Ovary (tissue), 9 donors: ENCODE measurements around the gene AKAP6. TPM values are rescaled to one million over a fixed set of nuclear protein-coding genes. Genes with fewer than 3 reads are reported as not detected.

Experiments
- DNase-seq, 5 donors: peaks; one replicate each; pipeline ENCODE4 v3.0.0-alpha.2; 2019 to 2020
- H3K27ac ChIP-seq, 2 donors: fragments of 200-600 bp; one replicate each; pipeline versions ENCODE4 v1.5.1 to v1.8.0; 2019 to 2022
- H3K27me3 ChIP-seq: fragments of 200-600 bp; one replicate; pipeline ENCODE4 v1.8.0; 2022
- H3K36me3 ChIP-seq: fragments of 200-600 bp; sonication (generic); one replicate; pipeline ENCODE4 v1.5.1; 2019
- H3K4me1 ChIP-seq: one replicate; pipeline ENCODE4 v1.8.1; 2013; ENCODE audit warnings: mild to moderate bottlenecking, moderate library complexity; ENCODE audit not compliant: insufficient read depth
- H3K4me3 ChIP-seq: fragments of 200-600 bp; sonication (generic); one replicate; pipeline ENCODE4 v1.5.1; 2017
- H3K9me3 ChIP-seq, 2 donors: fragments of 200-600 bp in 1 of 2; sonication (generic) in 1 of 2; one replicate each; pipeline versions ENCODE4 v1.5.1 to v1.8.1; 2013 to 2019; ENCODE audit warnings: mild to moderate bottlenecking in 1 of 2, moderate library complexity in 1 of 2
- CTCF ChIP-seq, 3 donors: fragments of 450-650 bp in 2 of 3; fragments of 200-600 bp in 1 of 3; IDR thresholded peaks; one replicate each; pipeline versions ENCODE4 v1.5.1 to v1.8.0; 2016 to 2022; ENCODE audit warnings: antibody characterized with exemption in 3 of 3, mild to moderate bottlenecking in 1 of 3
- EP300 ChIP-seq: sonication (generic); formaldehyde crosslinking; IDR thresholded peaks from one replicate; pipeline ENCODE4 v1.6.1; 2017; ENCODE audit warnings: antibody characterized with exemption
- POLR2A ChIP-seq: fragments of 450-650 bp; IDR thresholded peaks from one replicate; pipeline ENCODE4 v1.6.1; 2017; ENCODE audit warnings: antibody characterized with exemption, mild to moderate bottlenecking, moderate library complexity
- WGBS, 3 donors: extraction: QIAGEN DNeasy Blood & Tissue Kit in 1 of 3; methylation state at CpG; one replicate each; pipeline versions ENCODE4 v1.1.5 to v1.1.7; 2013 to 2017; 5-methylcytosine and 5-hydroxymethylcytosine counted together
- intact Hi-C, 4 donors: fragments of 100-400 bp; cut with DNase I; formaldehyde crosslinking; loops; one replicate each; pipeline versions ENCODE4 v1.11.0 to v1.15.1; 2022 to 2023
- polyA plus RNA-seq, 2 donors: library from polyadenylated mRNA; stranded (reverse); fragments of 200-250 nt in 1 of 2; fragments of 350-450 nt in 1 of 2; fragmentation: Illumina TruSeq in 1 of 2; extraction: RNeasy Lipid Tissue Mini Kit (QIAGEN cat#74804) in 1 of 2; gene quantifications; one replicate each; pipeline ENCODE4 v1.2.3, GENCODE V29; 2013 to 2014
- total RNA-seq, 7 donors: library from RNA; depleted of rRNA in 2 of 7; stranded (reverse); fragments of >200 nt in 2 of 7; fragmentation: NEBNext Ultra II Directional in 3 of 7; extraction: Animal tissue kit (Norgen Biotek cat#: 25700) in 3 of 7; gene quantifications; one replicate each; pipeline versions ENCODE4 v1.1.0 to v1.2.4, GENCODE V29; 2016 to 2023
- donor health status: DM: no; HTN: no; CAD: no; lungs with moderate emphysema.
- donor health status: DM: no; HTN: no; CAD: no.
- donor health status: Bipolar disorder and iron deficiency.
- donor health status: DM: yes; HTN: yes; CAD: no.
- donor health status: DM: no; HTN: no; CAD: no.
- donor health status: DM: yes; HTN: yes; CAD: no.

Gene AKAP6
- total and polyA plus RNA-seq, 9 donors, result 2.3 to 13.1 (median 6.9) TPM

- no peak for TF ChIP-seq POLR2A
- no peak for DNase-seq
- intact Hi-C loops, result no loop called here
- Histone ChIP-seq H3K4me3 (no peak overlapping the region), H3K27me3 (no peaks in the 10 kb centered on the region), H3K9me3 (no peaks in the 10 kb centered on the region), H3K36me3 (no peaks in the 10 kb centered on the region), H3K4me1 (no peaks in the 10 kb centered on the region), H3K27ac (no peak overlapping the region)
- WGBS, 3 donors, result 59 to 71% (median 69%) methylated on average over 1 of the region's 1 CpG
These were observed 279.8 kb downstream of the AKAP6 start for GRCh38 chr14:32608857-32609256.

DNA sequence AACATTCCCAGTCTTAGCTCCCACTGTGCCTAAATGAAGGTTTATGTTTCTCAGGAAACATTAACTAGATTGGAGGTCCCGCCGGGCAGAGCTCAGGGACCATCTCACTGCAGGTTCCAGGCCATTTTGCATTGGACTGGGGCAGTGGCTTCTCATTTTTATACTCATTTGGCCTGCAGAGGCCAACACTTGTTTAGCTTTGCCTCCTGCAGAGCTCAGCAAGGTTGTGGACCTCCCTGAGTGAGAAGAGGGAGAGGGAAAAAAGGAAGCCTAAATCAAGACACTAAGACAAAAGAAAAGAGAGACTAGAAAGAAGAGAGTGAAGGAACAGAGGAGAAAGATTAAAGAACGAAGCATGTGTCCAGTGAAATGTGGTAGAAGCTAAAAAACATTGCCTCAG is 280.3 kb downstream of the AKAP6 start:
- intact Hi-C loops, result no loop called here
- Histone ChIP-seq H3K4me3 (no peak overlapping the region), H3K4me1 (no peaks in the 10 kb centered on the region), H3K9me3 (no peaks in the 10 kb centered on the region), H3K36me3 (no peaks in the 10 kb centered on the region), H3K27me3 (no peaks in the 10 kb centered on the region), H3K27ac (no peak overlapping the region)
- DNase-seq, result no peak
- 93 to 96% (median 96%) methylated on average over 3 of the region's 3 CpGs for WGBS, 3 donors
- no peak for TF ChIP-seq EP300
- no peak for TF ChIP-seq POLR2A
- no peak for TF ChIP-seq CTCF (IDR thresholded peaks at IDR 0.05)

GRCh38 chr14:32611752-32612151 is 282.7 kb downstream of the AKAP6 start:
- Histone ChIP-seq H3K27ac (no peak overlapping the region), H3K4me1 (no peaks in the 10 kb centered on the region), H3K36me3 (no peaks in the 10 kb centered on the region), H3K4me3 (no peak overlapping the region), H3K9me3 (no peaks in the 10 kb centered on the region), H3K27me3 (no peaks in the 10 kb centered on the region)
- WGBS, 3 donors, result 84 to 94% (median 90%) methylated on average over 1 of the region's 1 CpG
- TF ChIP-seq CTCF (IDR thresholded peaks at IDR 0.05) (no peak), EP300 (no peak), POLR2A (no peak)
- intact Hi-C loops, result no loop called here
- no peak for DNase-seq

GRCh38 chr14:32618991-32619390 is 289.9 kb downstream of the AKAP6 start:
- intact Hi-C loops, result no loop called here

GRCh38 chr14:32620303-32620702 is 291.2 kb downstream of the AKAP6 start:
- intact Hi-C loops, result no loop called here
- 79 to 92% (median 91%) methylated on average over 2 of the region's 2 CpGs for WGBS, 3 donors
- Histone ChIP-seq H3K9me3 (peaks cover 0 to 3% of the 10 kb centered on the region in 2 donors), H3K36me3 (no peaks in the 10 kb centered on the region), H3K27me3 (no peaks in the 10 kb centered on the region), H3K27ac (no peak overlapping the region), H3K4me3 (no peak overlapping the region), H3K4me1 (no peaks in the 10 kb centered on the region)
- no peak for DNase-seq
- TF ChIP-seq POLR2A (no peak), EP300 (no peak), CTCF (IDR thresholded peaks at IDR 0.05) (no peak)

More at GRCh38 chr14:32618991-32619390, 289.9 kb downstream of the AKAP6 start:
- TF ChIP-seq CTCF (IDR thresholded peaks at IDR 0.05), result no peak
- no peak for TF ChIP-seq POLR2A
- no peak for TF ChIP-seq EP300
- peaks cover 0 to 3% of the 10 kb centered on the region in 2 donors for H3K9me3 ChIP-seq
- H3K27ac ChIP-seq, result no peak overlapping the region
- no peak overlapping the region for H3K4me3 ChIP-seq
- H3K36me3 ChIP-seq, result no peaks in the 10 kb centered on the region
- no peaks in the 10 kb centered on the region for H3K27me3 ChIP-seq
- 89 to 91% (median 91%) methylated on average over 3 of the region's 3 CpGs for WGBS, 3 donors
- no peaks in the 10 kb centered on the region for H3K4me1 ChIP-seq
- no peak for DNase-seq
